GM21447 (cell line): ENCODE data around the gene CERS2.
"Not testable (repeated sequence)": the region's sequence is repeated elsewhere in the genome, so short reads cannot be mapped to it uniquely, and the experiment has no call there.

Experiments used
- ATAC-seq: cut with Tn5 transposase; IDR thresholded peaks from one replicate; pipeline ENCODE4 v1.9.1; 2021; ENCODE audit not compliant: unreplicated experiment

CERS2 gene

GRCh38 chr1:150970808-150971582 is 3.6 kb downstream of the CERS2 start:
- no peak for ATAC-seq

- no peak for ATAC-seq
These were observed 5.0 kb downstream of the CERS2 start for GRCh38 chr1:150969626-150970025.

GRCh38 chr1:150968491-150968890 is 6.1 kb downstream of the CERS2 start:
- no peak for ATAC-seq

- no peak for ATAC-seq
These were observed 6.7 kb downstream of the CERS2 start for GRCh38 chr1:150967936-150968335.

- no peak for ATAC-seq
These were observed 8.6 kb downstream of the CERS2 start for GRCh38 chr1:150966011-150966410.

- no peak for ATAC-seq
These were observed 9.0 kb downstream of the CERS2 start for GRCh38 chr1:150965605-150966004.

GRCh38 chr1:150964164-150964489 is 10.5 kb downstream of the CERS2 start:
- ATAC-seq = no peak

- no peak for ATAC-seq
These were observed 11.1 kb downstream of the CERS2 start for GRCh38 chr1:150963321-150964163.

- ATAC-seq = no peak
These were observed 12.9 kb downstream of the CERS2 start for GRCh38 chr1:150961756-150962155.

- ATAC-seq = no peak
These were observed 14.0 kb downstream of the CERS2 start for GRCh38 chr1:150960646-150961045.

- no peak for ATAC-seq
These were observed 17.0 kb downstream of the CERS2 start for GRCh38 chr1:150957666-150958065.

GRCh38 chr1:150955280-150955679 is 19.4 kb downstream of the CERS2 start:
- ATAC-seq = no peak

GRCh38 chr1:150954708-150955107 is 19.9 kb downstream of the CERS2 start:
- ATAC-seq = no peak

- ATAC-seq = no peak
These were observed 29.8 kb downstream of the CERS2 start for GRCh38 chr1:150944856-150945255.

GRCh38 chr1:150931773-150932172 is 42.9 kb downstream of the CERS2 start:
- ATAC-seq = no peak

GRCh38 chr1:150928775-150929174 is 45.9 kb downstream of the CERS2 start:
- not testable (repeated sequence) for ATAC-seq

GRCh38 chr1:150928286-150928685 is 46.3 kb downstream of the CERS2 start:
- ATAC-seq = no peak

GRCh38 chr1:150927624-150928023 is 47.0 kb downstream of the CERS2 start:
- no peak for ATAC-seq

GRCh38 chr1:150926097-150926741 is 48.4 kb downstream of the CERS2 start, which contains the start of gene SETDB1:
Gene SETDB1 (plus strand): TSS chr1:150926363. CDS start chr1:150927715, 1,352 bp downstream.
- peak; percentile 86 for ATAC-seq

- ATAC-seq = no peak
These were observed 49.6 kb downstream of the CERS2 start for GRCh38 chr1:150925080-150925479.

GRCh38 chr1:150922519-150922975 is 52.1 kb downstream of the CERS2 start:
- peak; percentile 39 for ATAC-seq

GRCh38 chr1:150917387-150917786 is 57.2 kb downstream of the CERS2 start:
- ATAC-seq = no peak
